CD4-positive, alpha-beta T cell treated with Interleukin-17A for 1 hour (primary cell): Measurements from ENCODE around the gene DCC.

Source experiments
- DNase-seq: peaks from one replicate; pipeline ENCODE4 v3.0.0-alpha.2; 2020

DCC gene

GRCh38 chr18:52339891-52340371 lies at the start of gene DCC:
TSS of gene DCC (plus strand) at chr18:52340197. CDS start at chr18:52340788, 591 bp downstream.
- DNase-seq = no peak

GRCh38 chr18:52310651-52311050 lies 29.3 kb upstream of the DCC start:
- no peak for DNase-seq

GRCh38 chr18:52311331-52311730 lies 28.7 kb upstream of the DCC start:
- no peak for DNase-seq

- no peak for DNase-seq
Measured at GRCh38 chr18:52312346-52312745, 27.7 kb upstream of the DCC start.

GRCh38 chr18:52313213-52313612 lies 26.8 kb upstream of the DCC start:
- no peak for DNase-seq

- DNase-seq = no peak
Measured at GRCh38 chr18:52319424-52319983, 20.5 kb upstream of the DCC start.

GRCh38 chr18:52322307-52322706 lies 17.7 kb upstream of the DCC start:
- DNase-seq = no peak

GRCh38 chr18:52323802-52324201 lies 16.2 kb upstream of the DCC start:
- DNase-seq = no peak

- DNase-seq = no peak
Measured at GRCh38 chr18:52325997-52326396, 14.0 kb upstream of the DCC start.

GRCh38 chr18:52333860-52334259 lies 6.1 kb upstream of the DCC start:
- DNase-seq = no peak

- no peak for DNase-seq
Measured at GRCh38 chr18:52334307-52334706, 5.7 kb upstream of the DCC start.

- no peak for DNase-seq
Measured at GRCh38 chr18:52334896-52335295, 5.1 kb upstream of the DCC start.

- no peak for DNase-seq
Measured at GRCh38 chr18:52337276-52337675, 2.7 kb upstream of the DCC start.

GRCh38 chr18:52340406-52341102 lies 557 bp downstream of the DCC start:
- no peak for DNase-seq

GRCh38 chr18:52341103-52341432 lies 1.1 kb downstream of the DCC start:
- DNase-seq = no peak

GRCh38 chr18:52341608-52342381 lies 1.8 kb downstream of the DCC start:
- DNase-seq = no peak

- DNase-seq = no peak
Measured at GRCh38 chr18:52342456-52342855, 2.5 kb downstream of the DCC start.

- DNase-seq = no peak
Measured at GRCh38 chr18:52343138-52343537, 3.1 kb downstream of the DCC start.

GRCh38 chr18:52343731-52344340 lies 3.8 kb downstream of the DCC start:
- DNase-seq = no peak

- DNase-seq = no peak
Measured at GRCh38 chr18:52344881-52345280, 4.9 kb downstream of the DCC start.

GRCh38 chr18:52345428-52345827 lies 5.4 kb downstream of the DCC start:
- no peak for DNase-seq

- DNase-seq = no peak
Measured at GRCh38 chr18:52348209-52348608, 8.2 kb downstream of the DCC start.

- DNase-seq = no peak
Measured at GRCh38 chr18:52349498-52349897, 9.5 kb downstream of the DCC start.

- no peak for DNase-seq
Measured at GRCh38 chr18:52352920-52353319, 12.9 kb downstream of the DCC start.
